ENCODE data around the gene PCDHGB4. TPM values are rescaled to one million over a fixed set of nuclear protein-coding genes. Genes with fewer than 3 reads are reported as not detected.

Gene PCDHGB4
- total and polyA plus RNA-seq, 2 of the 8 experiments (the other 6 are each of a cell fraction or from before 2014, with no cell fraction given): 8.0 to 9.1 TPM

DNA sequence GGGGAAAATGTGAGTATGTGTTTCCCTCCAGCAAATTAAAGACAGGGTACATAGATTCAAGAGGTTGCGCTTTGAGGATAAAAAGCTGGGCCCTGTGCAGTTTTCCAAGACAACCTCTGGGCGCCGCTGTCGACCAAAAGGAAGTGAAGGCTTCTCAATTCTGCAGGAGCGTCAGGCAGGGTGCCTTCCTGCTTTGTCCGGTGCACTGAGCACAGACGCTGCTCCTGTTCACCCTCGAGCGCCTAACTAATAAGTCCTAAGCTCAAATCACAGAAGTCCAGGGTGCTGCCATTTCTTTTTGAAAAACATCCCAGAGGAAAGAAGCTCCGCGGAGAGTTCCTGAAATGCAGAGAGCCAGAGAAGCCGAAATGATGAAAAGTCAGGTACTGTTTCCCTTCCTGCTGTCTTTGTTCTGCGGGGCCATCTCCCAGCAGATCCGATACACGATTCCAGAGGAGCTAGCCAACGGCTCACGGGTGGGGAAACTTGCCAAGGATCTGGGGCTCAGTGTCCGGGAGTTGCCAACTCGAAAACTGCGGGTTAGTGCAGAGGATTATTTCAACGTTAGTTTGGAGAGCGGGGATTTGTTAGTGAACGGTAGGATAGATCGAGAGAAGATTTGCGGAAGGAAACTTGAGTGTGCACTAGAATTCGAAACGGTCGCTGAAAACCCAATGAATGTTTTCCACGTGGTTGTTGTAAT, 37.4 kb upstream of the PCDHGB4 start, which contains the start of gene PCDHGB1 (continued):
- TF ChIP-seq SUZ12 (IDR thresholded peaks at IDR 0.05; ENCODE audit: low read length) (no peak), JUND (IDR thresholded peaks at IDR 0.05; ENCODE audit: low read length) (no peak), YY1 (IDR thresholded peaks at IDR 0.05; ENCODE audit: low read depth, low read length) (no peak), BACH1 (IDR thresholded peaks at IDR 0.05; ENCODE audit: low read length) (no peak), POLR2A (IDR thresholded peaks at IDR 0.05; ENCODE audit: control extremely low read depth in 1 of 2, low read depth in 2 of 2, low read length in 2 of 2) (peak in 1 of 2 experiments; percentile 65; a peak in 1 of 3 replicates), GABPA (IDR thresholded peaks at IDR 0.05; ENCODE audit: borderline replicate concordance, insufficient read depth, low read length) (no peak), GTF2F1 (IDR thresholded peaks at IDR 0.05; ENCODE audit: borderline replicate concordance, low read depth, low read length) (peak; percentile 44; the same call in 1 of the 2 replicates), EP300 (IDR thresholded peaks at IDR 0.05; ENCODE audit: borderline replicate concordance in 1 of 2, low read depth in 2 of 2, low read length in 2 of 2) (no peak), TAF1 (IDR thresholded peaks at IDR 0.05; ENCODE audit: low read depth, low read length) (peak; percentile 63; the same call in 1 of the 2 replicates), FOSL1 (IDR thresholded peaks at IDR 0.05; ENCODE audit: insufficient read depth, low read depth, low read length) (no peak), BRCA1 (IDR thresholded peaks at IDR 0.05; ENCODE audit: low read depth, low read length) (no peak), CEBPB (IDR thresholded peaks at IDR 0.05; ENCODE audit: low read depth, low read length) (no peak), POU5F1 (IDR thresholded peaks at IDR 0.05; ENCODE audit: low read depth, low read length) (no peak), SIX5 (IDR thresholded peaks at IDR 0.05; ENCODE audit: low read depth, low read length) (no peak), RFX5 (IDR thresholded peaks at IDR 0.05; ENCODE audit: borderline replicate concordance, low read depth, low read length) (no peak), EZH2 (IDR thresholded peaks at IDR 0.05; ENCODE audit: low read depth, low read length, severe bottlenecking) (no peak), CTBP2 (IDR thresholded peaks at IDR 0.05; ENCODE audit: borderline replicate concordance, insufficient read depth, insufficient read length, low read length) (no peak)

All from H1 (cell line).